MM.1S (cell line): Measurements from ENCODE around the gene SEC22A.

Experiments
- DNase-seq: peaks from one replicate; pipeline ENCODE4 v3.0.0-alpha.2; 2015
- H2AFZ ChIP-seq: fragments of 300-600 bp; sonication (generic); 2 replicates; pipeline ENCODE4 v1.6.0; 2016; ENCODE audit warnings: antibody characterized with exemption, low read length
- H3F3A ChIP-seq: fragments of 300-600 bp; sonication (generic); 2 replicates; pipeline ENCODE4 v1.6.1; 2016; ENCODE audit warnings: mild to moderate bottlenecking, antibody characterized with exemption, low read length, moderate library complexity, mixed read lengths; ENCODE audit not compliant: insufficient read depth
- H3K27ac ChIP-seq: fragments of 300-600 bp; sonication (generic); 2 replicates; pipeline ENCODE4 v1.5.1; 2016; ENCODE audit warnings: mild to moderate bottlenecking, low read length
- H3K27me3 ChIP-seq: fragments of 300-600 bp; sonication (generic); replicated peaks from 2 replicates; pipeline ENCODE4 v1.6.0; 2016; ENCODE audit warnings: low read length; ENCODE audit not compliant: insufficient read depth
- H3K36me3 ChIP-seq: fragments of 300-600 bp; sonication (generic); replicated peaks from 2 replicates; pipeline ENCODE4 v1.6.1; 2016; ENCODE audit warnings: mild to moderate bottlenecking, low read length, mixed read lengths; ENCODE audit not compliant: insufficient read depth
- H3K4me1 ChIP-seq: fragments of 300-600 bp; sonication (generic); 2 replicates; pipeline ENCODE4 v1.6.1; 2016; ENCODE audit warnings: low read length, mixed read lengths
- H3K4me2 ChIP-seq: fragments of 300-600 bp; sonication (generic); 2 replicates; pipeline ENCODE4 v1.6.0; 2016; ENCODE audit warnings: low read depth, low read length
- H3K4me3 ChIP-seq: fragments of 300-600 bp; sonication (generic); 2 replicates; pipeline ENCODE4 v1.5.1; 2016; ENCODE audit warnings: low read length, mixed read lengths
- H3K79me2 ChIP-seq: fragments of 300-600 bp; sonication (generic); 2 replicates; pipeline ENCODE4 v1.6.1; 2016; ENCODE audit warnings: mixed run types, low read length, mixed read lengths
- H3K9ac ChIP-seq: fragments of 300-600 bp; sonication (generic); 2 replicates; pipeline ENCODE4 v1.6.1; 2016; ENCODE audit warnings: low read length, mixed read lengths
- H3K9me2 ChIP-seq: fragments of 300-600 bp; sonication (generic); replicated peaks from 2 replicates; pipeline ENCODE4 v1.6.1; 2016; ENCODE audit warnings: mild to moderate bottlenecking, low read length, mixed read lengths; ENCODE audit not compliant: insufficient read depth
- H3K9me3 ChIP-seq: fragments of 300-600 bp; sonication (generic); replicated peaks from 2 replicates; pipeline ENCODE4 v1.6.1; 2016; ENCODE audit warnings: mild to moderate bottlenecking, low read length, mixed read lengths; ENCODE audit not compliant: insufficient read depth
- H4K20me1 ChIP-seq: fragments of 300-600 bp; sonication (generic); 2 replicates; pipeline ENCODE4 v1.6.1; 2016; ENCODE audit warnings: mild to moderate bottlenecking, low read length, moderate library complexity, mixed read lengths; ENCODE audit not compliant: insufficient read depth
- CTCF ChIP-seq: fragments of 300-600 bp; sonication (generic); IDR thresholded peaks from 2 replicates; pipeline ENCODE4 v1.5.1; 2016; ENCODE audit warnings: antibody characterized with exemption, low read length, mixed read lengths
- EZH2 ChIP-seq: fragments of 300-600 bp; sonication (generic); optimal IDR thresholded peaks from 2 replicates; pipeline ENCODE3; 2017; ENCODE audit warnings: low read depth, mild to moderate bottlenecking, antibody characterized with exemption, low read length, mixed read lengths
- EZH2phosphoT487 ChIP-seq: fragments of 300-600 bp; sonication (generic); IDR thresholded peaks from 2 replicates; pipeline ENCODE4 v1.6.1; 2018; ENCODE audit warnings: antibody characterized with exemption, low read length

The SEC22A gene

GRCh38 chr3:123158899-123159390, 42.8 kb upstream of the SEC22A start:
- Histone ChIP-seq H3K36me3 (no peaks in the 10 kb centered on the region), H3K4me2 (no peak overlapping the region), H4K20me1 (no peaks in the 10 kb centered on the region), H3K27me3 (no peaks in the 10 kb centered on the region), H3K27ac (no peak overlapping the region), H3K9ac (no peak overlapping the region), H3F3A (no peaks in the 10 kb centered on the region), H3K79me2 (no peaks in the 10 kb centered on the region), H3K9me3 (no peaks in the 10 kb centered on the region), H2AFZ (no peak overlapping the region), H3K9me2 (no peaks in the 10 kb centered on the region), H3K4me1 (no peaks in the 10 kb centered on the region), H3K4me3 (no peak overlapping the region)
- no peak for DNase-seq
- TF ChIP-seq EZH2 (no peak), EZH2phosphoT487 (no peak)

- Histone ChIP-seq H3K79me2 (no peaks in the 10 kb centered on the region), H3K9me3 (no peaks in the 10 kb centered on the region), H3K27me3 (no peaks in the 10 kb centered on the region), H4K20me1 (no peaks in the 10 kb centered on the region), H3K4me3 (no peak overlapping the region), H3K36me3 (no peaks in the 10 kb centered on the region), H2AFZ (no peak overlapping the region), H3K4me2 (no peak overlapping the region), H3F3A (no peaks in the 10 kb centered on the region), H3K9me2 (no peaks in the 10 kb centered on the region), H3K9ac (no peak overlapping the region), H3K27ac (no peak overlapping the region), H3K4me1 (no peaks in the 10 kb centered on the region)
- TF ChIP-seq EZH2 (no peak), CTCF (no peak), EZH2phosphoT487 (no peak)
- DNase-seq: no peak
These were observed 41.7 kb upstream of the SEC22A start for GRCh38 chr3:123159926-123160635.

- Histone ChIP-seq H2AFZ (no peak overlapping the region), H4K20me1 (no peaks in the 10 kb centered on the region), H3K9ac (no peak overlapping the region), H3K4me2 (no peak overlapping the region), H3K27me3 (no peaks in the 10 kb centered on the region), H3K79me2 (no peaks in the 10 kb centered on the region), H3K9me3 (no peaks in the 10 kb centered on the region), H3K9me2 (no peaks in the 10 kb centered on the region), H3K27ac (no peak overlapping the region), H3K4me1 (no peaks in the 10 kb centered on the region), H3K4me3 (no peak overlapping the region), H3K36me3 (no peaks in the 10 kb centered on the region), H3F3A (no peaks in the 10 kb centered on the region)
- DNase-seq: no peak
- TF ChIP-seq EZH2phosphoT487 (no peak), EZH2 (no peak), CTCF (no peak)
These were observed 40.6 kb upstream of the SEC22A start for GRCh38 chr3:123161167-123161566.

- Histone ChIP-seq H2AFZ (no peak overlapping the region), H3K27ac (no peak overlapping the region), H3K9me2 (no peaks in the 10 kb centered on the region), H3K4me1 (no peaks in the 10 kb centered on the region), H3K4me2 (no peak overlapping the region), H3K9me3 (no peaks in the 10 kb centered on the region), H3K79me2 (no peaks in the 10 kb centered on the region), H3K27me3 (no peaks in the 10 kb centered on the region), H3K9ac (no peak overlapping the region), H3K36me3 (no peaks in the 10 kb centered on the region), H3K4me3 (no peak overlapping the region), H3F3A (no peaks in the 10 kb centered on the region), H4K20me1 (no peaks in the 10 kb centered on the region)
- TF ChIP-seq CTCF (no peak), EZH2phosphoT487 (no peak), EZH2 (no peak)
- no peak for DNase-seq
These were observed 38.6 kb upstream of the SEC22A start for GRCh38 chr3:123163141-123163540.
